HG03565 (cell line): ENCODE results near the gene IRF9.

ENCODE experiments used
- ATAC-seq: cut with Tn5 transposase; IDR thresholded peaks from one replicate; pipeline ENCODE4 v1.9.1; 2021; ENCODE audit warnings: mild to moderate bottlenecking, moderate library complexity; ENCODE audit not compliant: unreplicated experiment

IRF9 gene

DNA sequence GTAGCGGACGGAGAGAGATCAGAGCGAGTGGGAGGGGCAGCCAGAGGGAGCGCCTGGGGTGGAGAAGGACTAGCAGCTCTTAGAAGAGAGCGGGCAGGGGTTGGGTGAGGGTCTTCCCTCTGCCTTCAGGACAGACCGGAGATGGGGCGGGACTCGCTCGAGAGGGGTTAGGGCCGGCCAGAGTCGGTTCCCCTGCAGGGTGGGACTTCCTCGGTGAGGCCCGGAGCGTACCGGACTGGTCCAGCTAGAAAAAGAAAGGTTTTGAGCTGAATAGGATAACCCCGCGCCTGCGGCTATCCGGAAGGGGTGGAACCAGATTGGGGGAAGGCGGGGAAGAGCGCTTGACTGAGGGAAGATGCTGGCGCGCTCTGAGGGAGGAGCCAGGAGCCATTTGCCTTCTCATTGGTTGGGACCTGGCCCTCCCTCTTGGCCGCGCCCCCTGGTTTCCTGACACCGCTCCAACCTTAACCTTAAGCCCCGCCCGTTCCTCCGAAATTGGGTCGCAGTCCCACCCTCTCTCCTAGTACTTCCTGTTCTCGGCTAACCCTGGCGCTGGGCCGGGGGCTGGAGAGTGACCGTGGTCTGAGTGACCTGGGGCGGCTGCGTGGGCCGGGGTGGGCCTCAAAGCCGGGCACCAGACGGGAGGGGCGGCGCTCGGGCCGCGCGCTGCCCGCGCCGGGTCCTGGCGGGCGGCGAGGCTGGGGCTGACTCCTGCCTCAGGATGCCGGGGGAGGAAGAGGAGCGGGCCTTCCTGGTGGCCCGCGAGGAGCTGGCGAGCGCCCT is 13.9 kb upstream of the IRF9 start, which contains the start of gene RNF31:
Gene RNF31 (plus strand): TSS at position 521 of the 783 bp plus-strand sequence. CDS start 201 bp downstream, at position 722.
- peak; percentile 73 for ATAC-seq

DNA sequence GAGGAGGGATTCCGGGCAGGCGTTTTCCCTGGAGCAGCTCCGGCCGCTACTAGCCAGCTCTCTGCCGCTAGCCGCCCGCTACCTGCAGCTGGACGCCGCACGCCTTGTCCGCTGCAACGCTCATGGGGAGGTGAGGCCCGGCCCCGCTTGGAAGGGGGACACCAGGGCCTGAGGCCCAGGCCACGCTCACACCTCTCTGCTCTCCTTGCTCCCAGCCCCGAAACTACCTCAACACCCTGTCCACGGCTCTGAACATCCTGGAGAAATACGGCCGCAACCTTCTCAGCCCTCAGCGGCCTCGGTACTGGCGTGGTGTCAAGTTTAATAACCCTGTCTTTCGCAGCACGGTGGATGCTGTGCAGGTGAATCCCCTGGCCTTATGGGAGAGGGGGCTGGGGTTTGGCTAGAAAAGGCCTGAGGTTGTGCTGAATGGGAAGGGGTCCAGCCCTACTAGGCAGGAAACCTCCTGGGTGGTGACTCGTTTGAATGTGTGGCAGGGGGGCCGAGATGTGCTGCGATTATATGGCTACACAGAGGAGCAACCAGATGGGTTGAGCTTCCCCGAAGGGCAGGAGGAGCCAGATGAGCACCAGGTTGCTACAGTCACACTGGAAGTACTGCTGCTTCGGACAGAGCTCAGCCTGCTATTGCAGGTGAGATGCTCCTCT is 13.2 kb upstream of the IRF9 start:
- no peak for ATAC-seq

DNA sequence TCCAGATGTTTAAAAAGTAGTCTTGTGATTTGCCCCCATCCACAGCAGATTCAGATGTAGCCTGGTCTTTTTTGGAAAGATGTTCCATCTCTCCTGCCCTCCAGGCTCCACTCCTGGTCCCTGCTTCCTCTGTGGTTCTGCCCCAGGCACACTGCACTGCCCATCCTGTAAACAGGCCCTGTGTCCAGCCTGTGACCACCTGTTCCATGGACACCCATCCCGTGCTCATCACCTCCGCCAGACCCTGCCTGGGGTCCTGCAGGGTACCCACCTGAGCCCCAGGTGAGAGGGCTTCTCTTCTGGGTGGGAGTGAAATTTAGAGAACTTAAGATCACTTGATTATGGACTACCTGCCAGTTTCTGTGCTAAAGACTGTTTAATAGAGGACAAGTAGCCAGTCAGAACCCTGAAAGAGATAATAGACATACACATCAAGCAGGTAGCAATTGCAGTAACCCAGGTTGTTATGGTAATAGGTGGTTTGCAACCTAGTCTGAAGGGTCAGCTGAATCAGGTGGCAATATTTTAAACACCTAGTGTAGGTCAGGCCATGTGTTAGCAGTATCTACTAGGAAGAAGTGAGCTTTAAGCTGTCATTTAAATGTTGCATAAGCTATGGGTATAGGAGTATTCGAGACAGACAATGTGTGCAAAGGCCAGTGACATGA is 11.6 kb upstream of the IRF9 start:
- no peak for ATAC-seq

DNA sequence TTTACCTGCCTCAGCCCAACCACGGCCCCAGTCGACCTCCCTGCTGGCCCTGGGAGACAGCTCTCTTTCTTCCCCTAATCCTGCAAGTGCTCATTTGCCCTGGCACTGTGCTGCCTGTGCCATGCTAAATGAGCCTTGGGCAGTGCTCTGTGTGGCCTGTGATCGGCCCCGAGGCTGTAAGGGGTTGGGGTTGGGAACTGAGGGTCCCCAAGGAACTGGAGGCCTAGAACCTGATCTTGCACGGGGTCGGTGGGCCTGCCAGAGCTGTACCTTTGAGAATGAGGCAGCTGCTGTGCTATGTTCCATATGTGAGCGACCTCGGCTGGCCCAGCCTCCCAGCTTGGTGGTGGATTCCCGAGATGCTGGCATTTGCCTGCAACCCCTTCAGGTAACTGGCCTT is 11.0 kb upstream of the IRF9 start:
- ATAC-seq: no peak

DNA sequence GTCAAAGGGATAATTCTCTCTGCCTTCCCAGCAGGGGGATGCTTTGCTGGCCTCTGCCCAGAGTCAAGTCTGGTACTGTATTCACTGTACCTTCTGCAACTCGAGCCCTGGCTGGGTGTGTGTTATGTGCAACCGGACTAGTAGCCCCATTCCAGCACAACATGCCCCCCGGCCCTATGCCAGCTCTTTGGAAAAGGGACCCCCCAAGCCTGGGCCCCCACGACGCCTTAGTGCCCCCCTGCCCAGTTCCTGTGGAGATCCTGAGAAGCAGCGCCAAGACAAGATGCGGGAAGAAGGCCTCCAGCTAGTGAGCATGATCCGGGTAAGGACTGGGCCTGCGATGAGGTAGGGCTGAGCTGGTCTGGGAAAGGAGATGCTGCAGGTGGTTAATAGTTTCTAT is 10.5 kb upstream of the IRF9 start:
- no peak for ATAC-seq

DNA sequence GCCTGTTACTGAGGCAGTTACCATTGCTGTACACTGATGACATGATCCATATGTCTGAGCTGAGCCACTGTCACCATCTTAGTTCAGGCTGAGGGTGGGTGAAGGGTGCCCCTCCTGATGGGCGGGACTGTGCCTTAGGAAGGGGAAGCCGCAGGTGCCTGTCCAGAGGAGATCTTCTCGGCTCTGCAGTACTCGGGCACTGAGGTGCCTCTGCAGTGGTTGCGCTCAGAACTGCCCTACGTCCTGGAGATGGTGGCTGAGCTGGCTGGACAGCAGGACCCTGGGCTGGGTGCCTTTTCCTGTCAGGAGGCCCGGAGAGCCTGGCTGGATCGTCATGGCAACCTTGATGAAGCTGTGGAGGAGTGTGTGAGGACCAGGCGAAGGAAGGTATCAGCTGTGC is 10.1 kb upstream of the IRF9 start:
- ATAC-seq: no peak

DNA sequence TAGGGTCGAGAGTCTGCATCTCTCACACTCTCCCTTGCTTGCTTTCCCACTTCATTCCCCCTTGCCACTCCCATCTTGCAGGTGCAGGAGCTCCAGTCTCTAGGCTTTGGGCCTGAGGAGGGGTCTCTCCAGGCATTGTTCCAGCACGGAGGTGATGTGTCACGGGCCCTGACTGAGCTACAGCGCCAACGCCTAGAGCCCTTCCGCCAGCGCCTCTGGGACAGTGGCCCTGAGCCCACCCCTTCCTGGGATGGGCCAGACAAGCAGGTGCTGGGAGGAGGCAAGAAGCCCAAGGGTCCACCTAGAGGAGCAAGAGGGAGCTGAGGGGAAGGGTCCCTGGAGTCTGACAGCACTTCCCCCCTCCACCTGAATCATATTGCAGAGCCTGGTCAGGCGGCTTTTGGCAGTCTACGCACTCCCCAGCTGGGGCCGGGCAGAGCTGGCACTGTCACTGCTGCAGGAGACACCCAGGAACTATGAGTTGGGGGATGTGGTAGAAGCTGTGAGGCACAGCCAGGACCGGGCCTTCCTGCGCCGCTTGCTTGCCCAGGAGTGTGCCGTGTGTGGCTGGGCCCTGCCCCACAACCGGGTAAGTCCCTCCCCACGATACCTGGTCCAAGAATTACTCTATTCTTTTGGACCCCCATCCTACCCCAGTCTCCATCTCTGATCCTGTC is 9.5 kb upstream of the IRF9 start:
- ATAC-seq: no peak

DNA sequence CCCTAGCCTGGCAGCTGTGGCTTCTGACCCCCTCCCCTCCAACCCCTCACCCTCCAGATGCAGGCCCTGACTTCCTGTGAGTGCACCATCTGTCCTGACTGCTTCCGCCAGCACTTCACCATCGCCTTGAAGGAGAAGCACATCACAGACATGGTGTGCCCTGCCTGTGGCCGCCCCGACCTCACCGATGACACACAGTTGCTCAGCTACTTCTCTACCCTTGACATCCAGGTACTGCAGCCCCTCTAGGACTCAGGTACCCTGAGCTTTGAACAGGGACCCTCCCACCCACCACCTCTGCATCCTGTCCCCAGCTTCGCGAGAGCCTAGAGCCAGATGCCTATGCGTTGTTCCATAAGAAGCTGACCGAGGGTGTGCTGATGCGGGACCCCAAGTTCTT is 6.0 kb upstream of the IRF9 start:
- ATAC-seq: no peak

DNA sequence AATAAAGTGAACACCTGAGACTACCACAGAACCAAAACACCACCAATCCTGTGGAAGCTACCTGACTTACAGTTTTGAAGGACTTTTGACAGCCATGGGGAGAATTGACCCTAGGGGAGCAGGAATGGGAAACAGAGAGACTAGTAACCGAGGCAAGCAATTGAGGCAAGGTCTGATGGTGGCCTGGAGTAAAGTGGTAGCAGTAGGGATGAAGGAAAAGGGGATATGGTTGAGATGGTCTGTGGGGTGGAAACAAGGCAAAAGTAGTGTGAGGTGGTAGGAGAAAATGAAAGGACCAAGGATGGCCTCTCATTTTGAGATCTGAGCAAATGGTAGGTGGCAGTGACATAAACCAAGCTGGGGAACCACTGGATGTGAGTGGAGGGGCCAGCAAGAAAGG is 4.2 kb upstream of the IRF9 start:
- ATAC-seq: no peak

DNA sequence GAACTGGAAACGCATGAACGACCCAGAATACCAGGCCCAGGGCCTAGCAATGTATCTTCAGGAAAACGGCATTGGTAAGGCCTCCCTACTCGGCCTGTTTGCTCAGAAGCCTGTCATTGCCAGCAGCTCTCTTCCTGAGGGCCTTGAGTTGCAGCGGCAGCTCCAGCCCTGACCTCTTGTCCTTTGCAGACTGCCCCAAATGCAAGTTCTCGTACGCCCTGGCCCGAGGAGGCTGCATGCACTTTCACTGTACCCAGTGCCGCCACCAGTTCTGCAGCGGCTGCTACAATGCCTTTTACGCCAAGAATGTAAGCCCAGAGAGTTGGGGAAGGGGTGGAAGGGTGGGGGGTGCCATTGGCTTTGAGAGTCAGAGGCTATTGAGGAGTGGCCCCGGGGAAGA is 3.7 kb upstream of the IRF9 start:
- no peak for ATAC-seq

DNA sequence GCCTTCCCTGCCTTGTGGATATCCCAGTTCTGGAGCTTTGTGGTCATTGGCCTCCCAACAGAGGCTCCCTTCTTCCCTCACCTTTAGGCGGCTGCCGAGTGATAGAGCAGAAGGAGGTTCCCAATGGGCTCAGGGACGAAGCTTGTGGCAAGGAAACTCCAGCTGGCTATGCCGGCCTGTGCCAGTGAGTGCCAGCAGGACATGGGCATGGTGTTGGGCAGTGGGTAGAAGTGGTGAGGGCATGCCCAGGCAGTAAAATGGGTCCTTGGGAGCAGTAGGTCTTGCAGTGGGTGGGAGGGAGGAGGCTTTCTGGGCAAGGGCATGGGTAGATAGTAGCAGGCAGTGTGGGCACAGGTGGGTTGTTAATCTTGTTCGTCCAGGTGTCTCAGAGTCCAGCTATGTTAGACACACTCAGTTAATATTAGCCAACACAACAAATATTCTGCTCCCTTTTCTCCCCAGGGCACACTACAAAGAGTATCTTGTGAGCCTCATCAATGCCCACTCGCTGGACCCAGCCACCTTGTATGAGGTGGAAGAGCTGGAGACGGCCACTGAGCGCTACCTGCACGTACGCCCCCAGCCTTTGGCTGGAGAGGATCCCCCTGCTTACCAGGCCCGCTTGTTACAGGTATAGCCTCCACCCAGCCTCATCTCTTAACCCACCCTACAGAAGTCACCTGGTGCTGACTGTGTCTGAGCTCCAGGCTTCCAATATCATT is 1.1 kb upstream of the IRF9 start:
- no peak for ATAC-seq

DNA sequence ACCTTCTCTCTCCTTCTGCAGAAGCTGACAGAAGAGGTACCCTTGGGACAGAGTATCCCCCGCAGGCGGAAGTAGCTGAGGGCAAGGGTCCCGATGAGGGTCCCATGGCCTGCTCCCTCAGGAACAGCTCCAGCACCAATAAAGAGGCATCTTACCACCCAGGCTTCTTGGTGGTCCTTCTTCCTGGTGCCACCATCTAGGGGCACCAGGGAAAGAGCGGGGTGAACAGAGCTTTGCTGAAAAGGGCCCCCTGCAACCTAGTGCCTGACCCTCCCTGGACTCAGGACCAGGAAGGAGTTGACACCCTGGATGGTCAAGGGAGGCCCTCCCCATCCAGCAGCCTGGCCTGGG is 591 bp upstream of the IRF9 start:
- ATAC-seq: no peak

DNA sequence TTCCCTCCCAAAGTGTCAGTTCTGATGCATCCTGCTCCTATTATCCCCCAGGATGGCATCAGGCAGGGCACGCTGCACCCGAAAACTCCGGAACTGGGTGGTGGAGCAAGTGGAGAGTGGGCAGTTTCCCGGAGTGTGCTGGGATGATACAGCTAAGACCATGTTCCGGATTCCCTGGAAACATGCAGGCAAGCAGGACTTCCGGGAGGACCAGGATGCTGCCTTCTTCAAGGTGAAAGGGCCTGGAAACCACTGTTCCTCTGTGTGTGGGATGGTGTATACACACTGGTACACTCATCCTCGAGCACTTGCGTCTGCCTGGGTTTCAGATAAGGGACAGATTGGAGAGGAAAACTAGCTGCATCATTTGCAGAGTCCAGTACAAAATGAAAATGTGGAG is 1.0 kb downstream of the IRF9 start:
- ATAC-seq: no peak

DNA sequence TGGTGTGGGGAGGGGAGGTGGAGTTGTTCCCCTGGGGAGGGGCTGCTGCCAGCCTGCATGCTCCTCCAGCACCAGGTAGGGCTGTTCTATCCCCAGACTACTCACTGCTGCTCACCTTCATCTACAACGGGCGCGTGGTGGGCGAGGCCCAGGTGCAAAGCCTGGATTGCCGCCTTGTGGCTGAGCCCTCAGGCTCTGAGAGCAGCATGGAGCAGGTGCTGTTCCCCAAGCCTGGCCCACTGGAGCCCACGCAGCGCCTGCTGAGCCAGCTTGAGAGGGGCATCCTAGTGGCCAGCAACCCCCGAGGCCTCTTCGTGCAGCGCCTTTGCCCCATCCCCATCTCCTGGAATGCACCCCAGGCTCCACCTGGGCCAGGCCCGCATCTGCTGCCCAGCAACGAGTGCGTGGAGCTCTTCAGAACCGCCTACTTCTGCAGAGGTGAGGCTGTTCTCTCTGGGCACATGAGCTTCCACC is 3.5 kb downstream of the IRF9 start:
- ATAC-seq: no peak

DNA sequence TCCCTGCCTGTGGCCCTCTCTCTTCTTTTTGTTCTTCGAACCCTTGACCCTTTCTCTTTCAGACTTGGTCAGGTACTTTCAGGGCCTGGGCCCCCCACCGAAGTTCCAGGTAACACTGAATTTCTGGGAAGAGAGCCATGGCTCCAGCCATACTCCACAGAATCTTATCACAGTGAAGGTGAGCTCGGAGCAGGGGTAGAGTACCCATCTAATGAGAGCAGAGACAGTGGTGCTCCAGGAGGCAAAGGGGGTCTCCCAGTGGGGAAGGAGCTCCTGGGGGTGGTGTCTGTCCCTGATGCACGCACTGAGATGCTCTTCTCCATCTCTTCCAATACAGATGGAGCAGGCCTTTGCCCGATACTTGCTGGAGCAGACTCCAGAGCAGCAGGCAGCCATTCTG is 4.7 kb downstream of the IRF9 start:
- ATAC-seq: no peak

DNA sequence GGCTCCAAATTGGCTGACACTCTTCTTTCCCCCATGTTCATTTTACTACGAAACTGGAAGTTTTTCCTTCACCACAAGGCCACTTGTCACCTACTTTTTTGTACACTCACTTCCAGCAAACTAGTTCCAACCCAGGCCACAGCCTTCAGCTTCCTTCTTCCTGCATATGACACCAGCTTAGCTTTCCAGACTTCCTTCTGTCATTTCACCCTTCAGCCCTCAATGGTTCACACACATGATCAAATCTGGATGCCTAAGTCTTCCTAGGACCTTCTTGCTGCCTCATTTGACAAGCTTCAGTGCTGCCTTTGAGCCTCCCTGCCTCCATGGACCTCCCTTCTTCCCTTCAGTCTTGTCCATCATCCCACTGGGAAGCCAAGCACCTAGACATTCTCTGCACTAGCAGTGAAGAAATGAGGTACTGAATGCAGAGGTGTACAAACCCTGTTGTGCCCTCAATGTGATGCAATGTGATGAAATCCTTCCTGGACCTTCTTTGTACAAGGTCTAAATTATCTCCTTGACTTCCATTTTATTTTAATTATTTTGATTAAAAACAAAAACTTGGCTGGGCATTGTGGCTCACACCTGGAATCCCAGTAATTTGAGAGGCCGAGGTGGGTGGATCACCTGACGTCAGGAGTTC is 6.5 kb downstream of the IRF9 start:
- no peak for ATAC-seq

DNA sequence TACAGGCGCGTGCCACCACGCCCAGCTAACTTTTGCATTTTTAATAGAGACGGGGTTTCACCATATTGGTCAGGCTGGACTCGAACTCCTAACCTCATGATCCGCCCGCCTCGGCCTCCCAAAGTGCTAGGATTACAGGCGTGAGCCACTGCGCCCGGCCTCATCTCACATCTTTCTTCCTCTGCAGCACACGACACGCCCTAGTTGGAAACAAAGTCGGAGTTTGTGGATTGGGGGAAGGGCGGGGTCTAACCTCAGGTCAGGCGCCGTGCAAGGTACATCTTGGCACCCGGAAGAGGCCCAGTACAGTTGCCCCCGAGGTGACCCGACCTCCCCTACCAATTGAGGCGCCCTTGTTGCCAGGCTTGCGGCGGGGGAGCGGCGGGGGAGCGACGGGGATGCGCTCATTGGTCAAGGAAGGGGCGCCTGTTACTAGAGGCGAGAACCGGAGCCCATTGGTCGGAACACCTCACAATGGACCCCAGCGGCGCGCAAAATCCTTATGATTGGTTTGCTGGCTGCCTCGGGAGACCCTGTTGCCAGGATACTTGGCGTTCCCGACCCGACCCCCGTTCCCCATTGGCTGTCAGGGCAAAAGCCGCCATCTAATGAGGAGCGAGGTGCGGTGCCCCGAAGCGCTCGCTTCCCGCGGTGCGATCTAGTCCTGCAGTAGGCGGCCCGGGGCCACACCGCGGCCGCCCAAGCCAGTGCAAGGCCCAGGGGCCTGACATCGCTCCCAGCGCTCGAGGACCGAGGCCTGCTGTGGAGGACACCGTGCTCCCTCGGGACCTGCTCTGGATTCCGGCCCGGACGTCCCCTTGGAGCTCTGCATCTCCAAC is 10.6 kb downstream of the IRF9 start, which contains the start of gene REC8:
Gene REC8 (plus strand): TSS at position 659 of the 839 bp plus-strand sequence. CDS start 473 bp downstream, outside the sequence.
- peak; percentile 67 for ATAC-seq

DNA sequence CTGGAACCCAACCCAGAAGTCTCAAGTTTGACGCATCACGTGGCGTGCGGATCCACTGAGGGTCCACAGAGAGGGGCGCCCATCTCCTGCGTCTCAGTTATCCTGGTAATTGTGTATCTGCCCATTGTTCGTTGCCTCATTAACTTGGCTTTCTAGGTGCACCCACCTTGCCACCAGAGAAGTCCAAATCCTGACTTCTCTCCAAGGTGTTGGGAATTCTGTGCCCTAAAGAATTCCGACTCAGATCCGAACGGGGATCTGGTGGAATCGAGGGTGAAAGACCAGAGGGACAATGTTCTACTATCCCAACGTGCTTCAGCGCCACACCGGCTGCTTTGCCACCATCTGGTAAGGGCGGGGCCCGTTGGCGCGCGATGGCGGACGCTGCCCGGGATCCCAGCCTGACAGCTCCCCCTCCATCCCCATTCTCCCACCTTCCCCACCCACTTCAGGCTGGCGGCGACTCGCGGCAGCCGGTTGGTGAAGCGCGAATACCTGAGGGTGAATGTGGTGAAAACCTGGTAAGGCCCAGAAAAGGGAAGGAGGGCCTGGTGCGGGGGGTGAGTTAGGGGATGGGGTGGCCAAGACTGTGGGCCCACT is 11.3 kb downstream of the IRF9 start:
- ATAC-seq: no peak

DNA sequence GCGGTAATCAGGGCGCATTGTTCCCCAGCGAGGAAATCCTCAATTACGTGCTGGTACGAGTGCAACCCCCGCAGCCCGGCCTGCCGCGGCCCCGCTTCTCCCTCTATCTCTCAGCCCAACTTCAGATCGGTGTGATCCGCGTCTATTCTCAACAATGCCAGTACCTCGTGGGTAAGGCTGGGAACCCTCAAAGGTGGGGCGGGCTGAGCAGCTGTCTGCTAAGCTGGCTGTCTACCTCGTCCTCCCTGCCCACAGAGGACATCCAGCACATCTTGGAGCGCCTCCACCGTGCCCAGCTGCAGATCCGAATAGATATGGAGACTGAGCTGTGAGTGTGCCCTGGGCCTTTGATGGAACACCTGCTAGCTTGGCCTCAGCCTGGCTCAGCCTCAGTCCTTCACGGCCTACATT is 11.8 kb downstream of the IRF9 start:
- no peak for ATAC-seq
